Mesangial cell (primary cell): ENCODE measurements around the gene IZUMO1R. TPM values are rescaled to one million over a fixed set of nuclear protein-coding genes. Genes with fewer than 3 reads are reported as not detected.

Experiments used
- total RNA-seq: library from RNA; depleted of rRNA; stranded (reverse); fragments of >200 nt; gene quantifications from 2 replicates; pipeline ENCODE4 v1.2.3, GENCODE V29; 2015

The IZUMO1R gene
- total RNA-seq = not detected in 2 replicates

DNA sequence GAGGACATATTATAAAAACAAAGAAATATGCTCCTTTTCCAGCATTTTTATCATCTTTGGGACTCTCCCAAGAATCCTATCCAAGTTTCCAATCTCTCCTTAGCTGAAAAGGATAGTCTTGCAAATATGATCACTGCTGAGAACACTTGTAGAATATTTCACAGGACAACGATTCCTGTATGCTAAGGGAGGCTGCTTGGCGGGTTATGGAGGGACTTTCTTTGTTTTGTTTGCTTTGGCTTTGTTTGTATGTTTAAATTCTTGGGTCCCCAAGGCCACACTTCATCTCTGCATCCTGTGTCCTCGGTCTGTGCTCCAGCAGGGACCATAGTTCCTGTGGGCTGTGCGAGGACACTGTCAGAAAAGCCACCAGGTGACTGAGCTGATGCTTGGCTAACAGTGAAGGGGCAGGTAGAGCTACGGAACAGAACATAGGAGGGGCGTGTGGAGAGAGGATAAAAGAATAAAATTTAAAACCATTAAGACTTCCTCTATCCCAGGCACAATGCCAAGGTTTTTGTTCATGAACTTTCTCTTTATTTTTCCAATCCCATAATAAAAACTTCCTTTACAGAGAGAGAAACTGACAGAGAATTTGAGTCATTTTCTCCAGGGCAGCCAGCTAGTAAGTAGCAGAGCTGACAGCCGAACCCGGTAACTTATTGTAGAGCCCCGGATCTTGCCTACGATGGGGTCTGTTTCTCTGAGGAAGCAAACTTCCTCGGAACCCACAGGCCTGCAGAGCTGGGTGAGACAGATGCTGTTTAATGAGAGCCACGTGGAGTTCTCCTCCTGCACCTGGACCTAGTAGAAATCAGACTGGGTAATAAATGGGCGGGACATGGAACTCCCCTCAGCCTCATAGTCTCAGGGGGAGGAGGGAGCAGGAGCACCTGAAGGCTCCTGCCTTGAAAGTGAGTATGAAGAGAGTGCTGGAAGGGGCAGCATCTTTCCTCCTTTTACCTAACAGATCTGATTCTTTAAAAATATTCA is at the start of gene IZUMO1R:
Gene IZUMO1R (plus strand): TSS at position 615 of the 993 bp plus-strand sequence. CDS start 1,057 bp downstream, outside the sequence.

Other genes starting within 250 kb of the IZUMO1R start
- 27.3 and 31.4 TPM in 2 replicates for gene PANX1, start 175.7 kb upstream of the IZUMO1R start, total RNA-seq
- not detected in 2 replicates for gene GPR83, start 96.8 kb downstream of the IZUMO1R start, total RNA-seq
- gene MRE11, start 189.3 kb downstream of the IZUMO1R start, total RNA-seq = 3.3 and 7.7 TPM in 2 replicates
- 3.7 and 5.2 TPM in 2 replicates for gene ANKRD49, start 189.4 kb downstream of the IZUMO1R start, total RNA-seq
- not detected in 2 replicates for gene C11orf97, start 207.9 kb downstream of the IZUMO1R start, total RNA-seq
- gene FUT4, start 239.3 kb downstream of the IZUMO1R start, total RNA-seq = 5.5 and 5.8 TPM in 2 replicates